VCaP (cell line): ENCODE results near the gene IL1B.

Source experiments
- H3K27ac ChIP-seq: fragments of 450-650 bp; 2 replicates; pipeline ENCODE4 v1.5.1; 2017
- TF ChIP-seq, protein P1 (sequence below): fragments of 450-650 bp; conservative IDR thresholded peaks from 2 replicates; pipeline ENCODE4 v1.5.1; 2017; ENCODE audit warnings: mild to moderate bottlenecking, moderate library complexity

IL1B gene

DNA sequence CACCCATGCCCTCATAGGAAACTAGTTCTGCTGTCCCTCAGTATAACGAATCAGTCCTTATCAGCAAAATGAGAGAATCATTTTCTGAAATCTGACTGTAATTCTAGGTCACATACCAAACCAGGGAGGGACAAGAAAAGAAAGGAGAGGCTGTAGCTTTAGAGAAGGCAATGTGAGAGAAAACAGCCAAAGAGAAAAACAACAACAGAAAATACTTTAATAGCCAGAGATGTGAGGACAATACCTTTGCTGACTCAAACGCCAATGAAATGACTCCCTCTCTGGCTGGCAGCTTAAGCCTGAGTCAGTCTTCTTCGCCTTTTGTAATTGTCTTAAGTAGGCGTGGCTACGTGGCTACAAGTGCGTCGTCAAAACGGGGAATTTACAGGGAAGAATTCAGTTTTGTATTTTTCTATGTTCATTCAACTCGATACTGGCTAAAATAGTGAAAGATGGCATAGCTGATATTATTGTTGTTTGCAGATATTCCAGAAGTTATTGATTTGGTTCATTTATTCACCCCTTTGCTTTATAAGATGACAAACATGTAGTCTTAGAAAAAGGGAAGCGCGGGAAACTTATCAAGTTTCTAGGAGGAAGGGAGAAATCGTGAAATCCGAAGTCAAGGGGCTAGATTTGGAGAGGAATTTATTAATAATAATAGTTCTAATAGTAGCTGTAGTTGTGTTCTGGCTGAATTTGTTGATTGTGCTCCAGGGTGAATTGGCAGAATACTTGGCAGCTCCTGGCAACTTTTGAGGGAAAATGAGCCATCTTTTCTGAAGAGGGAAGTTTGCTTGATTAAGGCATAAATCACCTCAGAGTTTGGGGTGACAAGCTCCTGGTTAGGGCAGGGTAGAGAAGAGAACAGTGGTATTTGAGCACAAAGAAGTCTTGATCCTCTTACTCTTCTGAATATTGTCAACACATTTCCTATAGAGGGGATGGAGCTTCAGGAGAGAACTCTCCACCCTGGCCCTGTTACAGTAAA lies 52.1 kb downstream of the IL1B start, which contains the start of gene IL1A:
TSS of gene IL1A (minus strand) at position 295 of the 991 bp plus-strand sequence. CDS start 723 bp downstream, outside the sequence.
- no peak within 1 kb of the TSS for H3K27ac ChIP-seq
- TF ChIP-seq, protein P1, sequence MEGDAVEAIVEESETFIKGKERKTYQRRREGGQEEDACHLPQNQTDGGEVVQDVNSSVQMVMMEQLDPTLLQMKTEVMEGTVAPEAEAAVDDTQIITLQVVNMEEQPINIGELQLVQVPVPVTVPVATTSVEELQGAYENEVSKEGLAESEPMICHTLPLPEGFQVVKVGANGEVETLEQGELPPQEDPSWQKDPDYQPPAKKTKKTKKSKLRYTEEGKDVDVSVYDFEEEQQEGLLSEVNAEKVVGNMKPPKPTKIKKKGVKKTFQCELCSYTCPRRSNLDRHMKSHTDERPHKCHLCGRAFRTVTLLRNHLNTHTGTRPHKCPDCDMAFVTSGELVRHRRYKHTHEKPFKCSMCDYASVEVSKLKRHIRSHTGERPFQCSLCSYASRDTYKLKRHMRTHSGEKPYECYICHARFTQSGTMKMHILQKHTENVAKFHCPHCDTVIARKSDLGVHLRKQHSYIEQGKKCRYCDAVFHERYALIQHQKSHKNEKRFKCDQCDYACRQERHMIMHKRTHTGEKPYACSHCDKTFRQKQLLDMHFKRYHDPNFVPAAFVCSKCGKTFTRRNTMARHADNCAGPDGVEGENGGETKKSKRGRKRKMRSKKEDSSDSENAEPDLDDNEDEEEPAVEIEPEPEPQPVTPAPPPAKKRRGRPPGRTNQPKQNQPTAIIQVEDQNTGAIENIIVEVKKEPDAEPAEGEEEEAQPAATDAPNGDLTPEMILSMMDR: no peak

DNA sequence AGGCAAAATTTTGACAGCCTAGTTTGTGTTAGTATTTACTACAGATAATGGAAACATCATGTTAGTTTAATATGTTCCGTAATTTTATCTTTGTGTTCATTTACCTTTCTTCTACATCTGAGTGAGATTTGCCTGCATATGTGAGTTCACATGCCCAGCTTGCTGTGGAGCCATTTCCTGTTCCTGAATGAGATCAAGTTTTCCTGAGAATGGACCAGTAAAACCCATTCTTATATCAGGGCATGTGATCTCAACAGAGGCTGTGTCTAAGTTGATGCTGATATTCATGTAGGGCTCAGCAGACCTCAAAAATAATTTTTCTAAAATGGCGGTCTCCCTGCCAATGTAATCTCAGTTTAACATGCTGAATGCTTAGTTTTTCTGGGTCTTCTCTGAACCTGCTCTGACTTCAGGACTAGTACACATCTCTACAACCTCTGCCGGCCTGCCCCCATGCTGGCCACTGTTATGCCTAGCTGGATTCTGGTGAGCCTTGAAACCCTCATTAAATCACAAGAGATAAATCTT lies 53.3 kb downstream of the IL1B start:
- H3K27ac ChIP-seq: no peak overlapping the region

DNA sequence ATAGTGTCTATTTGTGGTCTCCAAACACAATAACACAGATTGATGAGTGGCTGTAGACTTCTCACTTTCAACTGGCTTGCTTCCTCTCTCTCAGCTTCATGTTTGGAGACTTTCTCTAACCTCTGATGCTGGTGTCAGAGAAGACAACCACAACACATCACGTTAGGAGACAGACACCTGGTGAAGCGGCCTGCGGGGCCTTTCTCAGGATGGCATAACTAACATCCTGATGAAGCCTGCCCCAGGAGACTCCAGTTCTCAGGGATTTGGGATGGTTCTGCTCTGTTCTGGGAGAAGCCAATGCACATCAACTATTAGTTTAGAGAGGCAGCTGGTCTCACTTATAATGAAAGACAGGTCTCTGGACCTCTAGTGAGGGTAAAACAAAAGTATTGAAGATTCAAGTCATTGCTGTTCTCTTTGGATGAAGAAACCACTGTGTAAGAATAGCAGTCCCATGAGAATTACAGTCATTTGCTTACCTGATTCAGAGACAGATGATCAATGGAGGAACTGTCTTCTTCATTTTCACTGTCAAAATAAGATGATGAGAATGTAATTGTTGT lies 54.3 kb downstream of the IL1B start:
- H3K27ac ChIP-seq: no peak overlapping the region
- TF ChIP-seq, protein P1: no peak

More for the DNA sequence above, 53.3 kb downstream of the IL1B start:
- TF ChIP-seq, protein P1: no peak
